OCI-LY3 (cell line): ENCODE data around the gene CACNA1F.

Source experiments
- H2AFZ ChIP-seq: fragments of 200-600, 300-600 bp; shearing (Covaris generic); 2 replicates; pipeline ENCODE4 v1.6.0; 2014; ENCODE audit warnings: antibody characterized with exemption, low read depth, low read length
- H3K27ac ChIP-seq: fragments of 200-600, 300-600 bp; sonication (generic); 2 replicates; pipeline ENCODE4 v1.5.1; 2014; ENCODE audit warnings: mild to moderate bottlenecking, low read length, moderate library complexity, mixed read lengths
- H3K27me3 ChIP-seq: fragments of 200-600, 300-600 bp; sonication (generic); 2 replicates; pipeline ENCODE4 v1.6.1; 2014; ENCODE audit warnings: low read depth, low read length, mixed read lengths
- H3K36me3 ChIP-seq: fragments of 200-600, 300-600 bp; sonication (generic); replicated peaks from 2 replicates; pipeline ENCODE3; 2014; ENCODE audit warnings: low read depth, low read length, mixed read lengths
- H3K4me1 ChIP-seq: fragments of 300-600, 200-600 bp; sonication (generic); 2 replicates; pipeline ENCODE4 v1.6.1; 2014; ENCODE audit warnings: low read length, mixed read lengths
- H3K4me2 ChIP-seq: fragments of 200-600, 300-600 bp; sonication (generic); 2 replicates; pipeline ENCODE4 v1.6.1; 2014; ENCODE audit warnings: low read length, mixed read lengths
- H3K4me3 ChIP-seq: fragments of 300-600, 200-600 bp; sonication (generic); 2 replicates; pipeline ENCODE4 v1.5.1; 2014; ENCODE audit warnings: antibody characterized with exemption, mild to moderate bottlenecking, low read length, moderate library complexity
- H3K79me2 ChIP-seq: fragments of 300-600, 200-600 bp; shearing (Covaris generic); 2 replicates; pipeline ENCODE4 v1.6.1; 2014; ENCODE audit warnings: mild to moderate bottlenecking, low read length, mixed read lengths
- H3K9ac ChIP-seq: fragments of 300-600, 200-600 bp; shearing (Covaris generic); 2 replicates; pipeline ENCODE4 v1.6.0; 2014; ENCODE audit warnings: mild to moderate bottlenecking, low read length, moderate library complexity
- H3K9me3 ChIP-seq: fragments of 200-600, 300-600 bp; shearing (Covaris generic); 2 replicates; pipeline ENCODE4 v1.6.1; 2014; ENCODE audit warnings: low read length, mixed read lengths; ENCODE audit not compliant: insufficient read depth
- H4K20me1 ChIP-seq: fragments of 200-600, 300-600 bp; sonication (generic); 2 replicates; pipeline ENCODE4 v1.6.1; 2016; ENCODE audit warnings: low read length, mixed read lengths; ENCODE audit not compliant: insufficient read depth
- EZH2phosphoT487 ChIP-seq: fragments of 200-600 bp; shearing (Covaris generic); IDR thresholded peaks from 2 replicates; pipeline ENCODE4 v1.6.1; 2018; ENCODE audit warnings: antibody characterized with exemption, mixed run types, low read depth
- TF ChIP-seq, protein P1 (sequence below): fragments of 200-600, 300-600 bp; sonication (generic); IDR thresholded peaks from 2 replicates; pipeline ENCODE4 v1.5.1; 2014; ENCODE audit warnings: antibody characterized with exemption, low read length, low read depth

CACNA1F gene

GRCh38 chrX:49165901-49166881, 66.9 kb downstream of the CACNA1F start:
- H2AFZ ChIP-seq: no peak overlapping the region
- H3K4me2 ChIP-seq: peak overlapping the region; percentile 90
- H3K9me3 ChIP-seq: no peaks in the 10 kb centered on the region
- no peaks in the 10 kb centered on the region for H3K79me2 ChIP-seq
- TF ChIP-seq EZH2phosphoT487: no peak
- TF ChIP-seq, protein P1, sequence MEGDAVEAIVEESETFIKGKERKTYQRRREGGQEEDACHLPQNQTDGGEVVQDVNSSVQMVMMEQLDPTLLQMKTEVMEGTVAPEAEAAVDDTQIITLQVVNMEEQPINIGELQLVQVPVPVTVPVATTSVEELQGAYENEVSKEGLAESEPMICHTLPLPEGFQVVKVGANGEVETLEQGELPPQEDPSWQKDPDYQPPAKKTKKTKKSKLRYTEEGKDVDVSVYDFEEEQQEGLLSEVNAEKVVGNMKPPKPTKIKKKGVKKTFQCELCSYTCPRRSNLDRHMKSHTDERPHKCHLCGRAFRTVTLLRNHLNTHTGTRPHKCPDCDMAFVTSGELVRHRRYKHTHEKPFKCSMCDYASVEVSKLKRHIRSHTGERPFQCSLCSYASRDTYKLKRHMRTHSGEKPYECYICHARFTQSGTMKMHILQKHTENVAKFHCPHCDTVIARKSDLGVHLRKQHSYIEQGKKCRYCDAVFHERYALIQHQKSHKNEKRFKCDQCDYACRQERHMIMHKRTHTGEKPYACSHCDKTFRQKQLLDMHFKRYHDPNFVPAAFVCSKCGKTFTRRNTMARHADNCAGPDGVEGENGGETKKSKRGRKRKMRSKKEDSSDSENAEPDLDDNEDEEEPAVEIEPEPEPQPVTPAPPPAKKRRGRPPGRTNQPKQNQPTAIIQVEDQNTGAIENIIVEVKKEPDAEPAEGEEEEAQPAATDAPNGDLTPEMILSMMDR: no peak
- peaks cover 27% of the 10 kb centered on the region for H3K4me1 ChIP-seq
- H4K20me1 ChIP-seq: no peaks in the 10 kb centered on the region
- H3K36me3 ChIP-seq: no peaks in the 10 kb centered on the region
- H3K9ac ChIP-seq: peak overlapping the region; percentile 56; the same call in 1 of the 2 replicates
- peak overlapping the region; percentile 51; the same call in 1 of the 2 replicates for H3K27ac ChIP-seq
- H3K27me3 ChIP-seq: no peaks in the 10 kb centered on the region
- peak overlapping the region; percentile 70 for H3K4me3 ChIP-seq

- H4K20me1 ChIP-seq: no peaks in the 10 kb centered on the region
- no peaks in the 10 kb centered on the region for H3K79me2 ChIP-seq
- TF ChIP-seq EZH2phosphoT487: no peak
- TF ChIP-seq, protein P1: no peak
- no peaks in the 10 kb centered on the region for H3K9me3 ChIP-seq
- H3K27me3 ChIP-seq: no peaks in the 10 kb centered on the region
- H3K4me1 ChIP-seq: peaks cover 27% of the 10 kb centered on the region
- H3K4me2 ChIP-seq: peak overlapping the region; percentile 92
- H2AFZ ChIP-seq: no peak overlapping the region
- H3K4me3 ChIP-seq: peak overlapping the region; percentile 82
- H3K27ac ChIP-seq: no peak overlapping the region
- H3K36me3 ChIP-seq: no peaks in the 10 kb centered on the region
- no peak overlapping the region for H3K9ac ChIP-seq
Observed at GRCh38 chrX:49164589-49165360, 68.4 kb downstream of the CACNA1F start.

- Histone ChIP-seq H3K27me3 (no peaks in the 10 kb centered on the region), H3K4me3 (peak overlapping the region; percentile 82), H3K79me2 (no peaks in the 10 kb centered on the region), H3K9ac (peak overlapping the region; percentile 96), H3K27ac (peak overlapping the region; percentile 75), H2AFZ (peak overlapping the region; percentile 83; the same call in 1 of the 2 replicates), H4K20me1 (no peaks in the 10 kb centered on the region), H3K9me3 (no peaks in the 10 kb centered on the region), H3K36me3 (no peaks in the 10 kb centered on the region), H3K4me1 (peaks cover 21% of the 10 kb centered on the region), H3K4me2 (peak overlapping the region; percentile 92)
- TF ChIP-seq, protein P1: peak; percentile 58
- TF ChIP-seq EZH2phosphoT487: no peak
Observed at GRCh38 chrX:49163555-49164419, 69.4 kb downstream of the CACNA1F start.
